HFFc6 (cell line): ENCODE measurements around the gene RTP3. TPM values are rescaled to one million over a fixed set of nuclear protein-coding genes. Genes with fewer than 3 reads are reported as not detected.

Source experiments
- DNase-seq: peaks from one replicate; pipeline ENCODE4 v3.0.0-alpha.2; 2018
- H3K27ac Mint-ChIP-seq: 2 replicates; pipeline ENCODE4 v1.8.0; 2020; ENCODE audit warnings: mild to moderate bottlenecking, mixed read lengths
- H3K27me3 Mint-ChIP-seq: 2 replicates; pipeline ENCODE4 v1.8.0; 2021; ENCODE audit warnings: mild to moderate bottlenecking, moderate library complexity, mixed read lengths; ENCODE audit not compliant: insufficient read depth
- H3K36me3 Mint-ChIP-seq: 2 replicates; pipeline ENCODE4 v1.8.0; 2021; ENCODE audit warnings: low read depth, mixed read lengths
- H3K4me1 Mint-ChIP-seq: 2 replicates; pipeline ENCODE4 v1.8.0; 2020; ENCODE audit warnings: low read depth, mixed read lengths
- H3K4me3 Mint-ChIP-seq: 2 replicates; pipeline ENCODE4 v1.8.0; 2020; ENCODE audit warnings: mild to moderate bottlenecking, moderate library complexity, mixed read lengths
- H3K9me3 Mint-ChIP-seq: 2 replicates; pipeline ENCODE4 v1.8.0; 2020; ENCODE audit warnings: mild to moderate bottlenecking, mixed read lengths
- long read RNA-seq: library from polyadenylated mRNA; unstranded; transcript quantifications from one replicate; pipeline ENCODE4 v2.0.0, GENCODE V29; 2019
- total RNA-seq, 6 experiments: library from RNA; stranded (reverse); fragmentation: NEBNext Ultra II Directional; extraction: Animal tissue kit (Norgen Biotek cat#: 25700); gene quantifications; 2 replicates in 1 of 6; 3 replicates in 5 of 6; pipeline ENCODE4 v1.2.3, GENCODE V29; 2021
- TF ChIP-seq, protein P1 (sequence below): fragments of 200-600 bp; sonication (generic); IDR thresholded peaks from 2 replicates; pipeline ENCODE4 v1.5.0; 2021; ENCODE audit warnings: antibody characterized with exemption, mild to moderate bottlenecking

RTP3 gene
- total RNA-seq, result not detected
- long read RNA-seq, result 0 reads

GRCh38 chr3:46497556-46498265 is at the start of gene RTP3:
Gene RTP3 (plus strand): TSS chr3:46497976. CDS start chr3:46498063, 87 bp downstream.
- Mint-ChIP-seq H3K4me1 (peaks cover 63% of the 10 kb centered on the region), H3K4me3 (no peak within 1 kb of the TSS), H3K27me3 (no peaks in the 10 kb centered on the region), H3K9me3 (no peaks in the 10 kb centered on the region), H3K27ac (peak within 1 kb of the TSS; percentile 11; the same call in 1 of the 2 replicates), H3K36me3 (peaks cover 6% of the 10 kb centered on the region; the same call in 1 of the 2 replicates)
- TF ChIP-seq, protein P1, sequence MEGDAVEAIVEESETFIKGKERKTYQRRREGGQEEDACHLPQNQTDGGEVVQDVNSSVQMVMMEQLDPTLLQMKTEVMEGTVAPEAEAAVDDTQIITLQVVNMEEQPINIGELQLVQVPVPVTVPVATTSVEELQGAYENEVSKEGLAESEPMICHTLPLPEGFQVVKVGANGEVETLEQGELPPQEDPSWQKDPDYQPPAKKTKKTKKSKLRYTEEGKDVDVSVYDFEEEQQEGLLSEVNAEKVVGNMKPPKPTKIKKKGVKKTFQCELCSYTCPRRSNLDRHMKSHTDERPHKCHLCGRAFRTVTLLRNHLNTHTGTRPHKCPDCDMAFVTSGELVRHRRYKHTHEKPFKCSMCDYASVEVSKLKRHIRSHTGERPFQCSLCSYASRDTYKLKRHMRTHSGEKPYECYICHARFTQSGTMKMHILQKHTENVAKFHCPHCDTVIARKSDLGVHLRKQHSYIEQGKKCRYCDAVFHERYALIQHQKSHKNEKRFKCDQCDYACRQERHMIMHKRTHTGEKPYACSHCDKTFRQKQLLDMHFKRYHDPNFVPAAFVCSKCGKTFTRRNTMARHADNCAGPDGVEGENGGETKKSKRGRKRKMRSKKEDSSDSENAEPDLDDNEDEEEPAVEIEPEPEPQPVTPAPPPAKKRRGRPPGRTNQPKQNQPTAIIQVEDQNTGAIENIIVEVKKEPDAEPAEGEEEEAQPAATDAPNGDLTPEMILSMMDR, result no peak
- no peak for DNase-seq

- Mint-ChIP-seq H3K4me3 (no peak overlapping the region), H3K36me3 (no peaks in the 10 kb centered on the region), H3K27me3 (peaks cover 36% of the 10 kb centered on the region), H3K4me1 (no peaks in the 10 kb centered on the region), H3K27ac (no peak overlapping the region), H3K9me3 (no peaks in the 10 kb centered on the region)
- TF ChIP-seq, protein P1, result no peak
- no peak for DNase-seq
These were observed 49.1 kb upstream of the RTP3 start for GRCh38 chr3:46448721-46449120.

GRCh38 chr3:46449755-46450552 is 47.8 kb upstream of the RTP3 start:
- TF ChIP-seq, protein P1, result peak; percentile 87
- Mint-ChIP-seq H3K4me1 (no peaks in the 10 kb centered on the region), H3K27me3 (peaks cover 40% of the 10 kb centered on the region), H3K36me3 (no peaks in the 10 kb centered on the region), H3K27ac (no peak overlapping the region), H3K4me3 (no peak overlapping the region), H3K9me3 (no peaks in the 10 kb centered on the region)
- no peak for DNase-seq

GRCh38 chr3:46453526-46454208 is 44.1 kb upstream of the RTP3 start:
- TF ChIP-seq, protein P1, result no peak

DNA sequence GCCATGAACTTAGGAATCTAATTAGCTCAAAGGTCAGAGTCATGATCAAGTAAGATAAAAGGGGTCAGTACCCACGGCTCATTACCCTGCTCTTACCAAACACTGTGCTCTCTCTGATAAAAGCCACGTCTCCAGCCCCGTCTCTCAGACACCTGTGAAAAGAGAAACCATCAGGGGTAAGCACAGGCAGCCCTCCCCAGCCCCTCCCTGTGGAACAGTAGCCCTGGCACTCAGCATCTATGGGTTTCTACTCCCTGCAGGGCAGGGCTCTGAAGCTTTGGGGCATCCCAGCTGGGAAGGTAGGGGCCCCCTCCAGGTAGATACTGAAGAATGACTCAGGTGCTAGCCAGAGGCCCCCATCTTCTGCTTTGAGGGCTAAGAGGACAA is 43.6 kb upstream of the RTP3 start:
- no peaks in the 10 kb centered on the region for H3K9me3 Mint-ChIP-seq
- H3K36me3 Mint-ChIP-seq, result no peaks in the 10 kb centered on the region
- no peak overlapping the region for H3K27ac Mint-ChIP-seq
- no peaks in the 10 kb centered on the region for H3K4me1 Mint-ChIP-seq
- TF ChIP-seq, protein P1, result no peak
- peaks cover 30% of the 10 kb centered on the region for H3K27me3 Mint-ChIP-seq
- H3K4me3 Mint-ChIP-seq, result no peak overlapping the region
- no peak for DNase-seq

More at GRCh38 chr3:46453526-46454208, 44.1 kb upstream of the RTP3 start:
- Mint-ChIP-seq H3K4me1 (no peaks in the 10 kb centered on the region), H3K9me3 (no peaks in the 10 kb centered on the region), H3K4me3 (no peak overlapping the region), H3K27me3 (peaks cover 30% of the 10 kb centered on the region), H3K27ac (no peak overlapping the region), H3K36me3 (no peaks in the 10 kb centered on the region)
- no peak for DNase-seq
